DMS79 (cell line): ENCODE data around the gene DNM1.
A peak's percentile ranks its signal among the peaks of the same experiment; 100 is the strongest.
"Not testable (repeated sequence)": the region's sequence is repeated elsewhere in the genome, so short reads cannot be mapped to it uniquely, and the experiment has no call there.

Experiments
- DNase-seq: peaks from one replicate; lab custom pipeline; 2025; lab: John Stamatoyannopoulos, UW

Gene DNM1

DNA sequence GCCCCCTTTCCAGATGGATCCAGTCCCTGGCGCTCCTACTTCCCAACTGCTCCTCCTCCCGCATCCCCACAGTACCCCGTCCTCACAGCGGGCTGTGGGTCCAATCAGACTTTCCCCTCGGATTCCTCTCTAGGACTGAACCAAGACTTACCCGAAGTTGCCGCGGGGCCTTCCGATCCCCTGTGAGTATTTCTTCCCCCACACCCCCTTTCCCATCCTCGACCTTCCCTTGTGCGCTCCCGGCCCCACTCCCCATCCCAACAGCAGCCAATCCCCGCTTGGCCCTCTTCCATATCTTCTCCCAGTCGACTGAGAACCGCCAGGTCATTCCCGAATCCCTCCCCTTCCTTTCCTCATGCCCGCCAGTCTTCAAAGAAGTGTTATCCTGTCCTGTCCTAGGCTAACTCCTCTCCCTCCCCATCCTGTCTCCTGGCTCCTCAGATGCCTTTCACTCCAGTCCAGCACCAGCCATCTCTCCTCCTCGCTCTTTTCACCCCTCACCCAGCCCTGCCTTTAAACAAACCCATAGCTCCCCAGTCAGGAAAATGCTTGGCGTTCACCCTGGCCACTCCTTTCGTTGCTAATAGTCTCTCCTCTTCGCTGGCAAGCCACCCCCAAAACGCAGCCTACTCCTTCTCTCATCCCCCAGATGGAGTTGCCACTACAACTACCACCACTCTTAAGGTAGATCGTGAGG, 73.5 kb downstream of the DNM1 start:
- no peak for DNase-seq

DNA sequence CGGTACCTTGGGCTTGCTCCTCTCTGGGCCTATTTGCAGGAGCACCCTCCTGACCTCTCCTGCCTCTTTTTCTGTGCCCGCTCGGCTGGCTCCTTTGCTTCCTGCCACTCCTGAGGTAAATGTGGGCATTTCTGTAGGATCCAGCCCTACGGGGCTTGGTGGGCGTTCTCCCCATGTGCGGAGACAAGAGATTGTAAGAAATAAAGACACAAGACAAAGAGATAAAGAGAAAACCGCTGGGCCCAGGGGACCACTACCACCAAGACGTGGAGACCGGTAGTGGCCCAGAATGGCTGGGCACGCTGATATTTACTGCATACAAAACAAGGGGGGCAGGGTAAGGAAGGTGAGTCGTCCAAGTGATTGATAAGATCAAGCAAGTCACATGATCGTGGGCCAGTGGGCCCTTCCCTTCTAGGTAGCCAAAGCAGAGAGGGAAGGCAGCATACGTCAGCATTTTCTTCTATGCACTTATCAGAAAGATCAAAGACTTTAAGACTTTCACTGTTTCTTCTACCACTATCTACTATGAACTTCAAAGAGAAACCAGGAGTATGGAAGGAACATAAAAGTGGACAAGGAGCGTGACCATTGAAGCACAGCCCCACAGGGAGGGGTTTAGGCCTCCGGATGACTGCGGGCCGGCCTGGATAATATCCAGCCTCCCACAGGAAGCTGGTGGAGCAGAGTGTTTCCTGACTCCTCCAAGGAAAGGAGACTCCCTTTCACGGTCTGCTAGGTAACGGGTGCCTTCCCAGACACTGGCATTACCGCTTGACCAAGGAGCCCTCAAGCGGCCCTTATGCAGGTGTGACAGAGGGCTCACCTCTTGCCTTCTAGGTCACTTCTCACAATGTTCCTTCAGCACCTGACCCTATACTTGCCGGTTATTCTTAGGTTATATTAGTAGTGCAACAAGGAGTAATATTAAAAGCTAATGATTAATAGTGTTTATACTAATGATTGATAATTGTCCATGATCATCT, 76.2 kb downstream of the DNM1 start:
- DNase-seq: not testable (repeated sequence)

DNA sequence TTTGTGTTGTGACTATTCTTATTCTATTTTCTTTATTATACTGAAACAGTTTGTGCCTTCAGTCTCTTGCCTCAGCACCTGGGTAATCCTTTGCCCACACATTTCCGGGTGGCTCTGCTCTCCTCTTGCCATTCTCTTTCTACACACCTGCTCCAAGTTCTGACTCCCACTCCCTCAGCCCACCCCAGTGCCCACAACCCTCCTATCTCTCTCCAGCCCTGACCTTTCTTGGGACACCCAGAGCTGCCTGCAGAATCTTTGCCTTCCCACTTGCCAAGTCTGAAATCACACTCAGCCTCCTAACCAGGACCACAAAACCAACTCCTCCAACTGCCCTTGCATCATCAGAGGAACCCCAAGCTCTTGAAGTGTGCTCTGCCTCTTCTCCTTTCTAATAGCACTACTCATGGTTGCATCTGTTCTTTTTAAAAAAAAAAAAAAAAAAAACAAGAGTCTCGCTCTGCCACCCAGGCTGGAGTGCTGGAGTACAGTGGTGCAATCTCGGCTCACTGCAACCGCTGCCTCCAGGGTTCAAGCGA, 77.0 kb downstream of the DNM1 start:
- DNase-seq: no peak

DNA sequence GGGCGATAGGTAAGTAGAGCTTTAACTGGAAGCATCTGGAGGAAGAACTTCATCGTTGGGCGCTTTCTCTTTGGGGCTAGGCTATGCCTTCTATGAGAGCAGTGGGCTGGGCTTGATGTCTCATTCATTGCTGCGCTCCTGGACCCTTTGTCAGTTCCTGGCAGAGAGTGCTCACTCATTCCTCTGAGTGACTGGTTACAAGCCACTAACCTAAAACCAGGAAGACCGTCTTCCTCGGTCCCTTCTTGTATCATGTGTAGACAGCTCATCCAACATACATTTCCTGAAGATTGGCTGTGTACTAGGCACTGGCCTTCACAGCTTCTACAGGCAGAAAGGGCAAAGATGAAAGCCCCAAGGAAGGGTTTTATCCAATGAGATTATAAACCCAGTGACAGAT, 79.3 kb downstream of the DNM1 start:
- no peak for DNase-seq

DNA sequence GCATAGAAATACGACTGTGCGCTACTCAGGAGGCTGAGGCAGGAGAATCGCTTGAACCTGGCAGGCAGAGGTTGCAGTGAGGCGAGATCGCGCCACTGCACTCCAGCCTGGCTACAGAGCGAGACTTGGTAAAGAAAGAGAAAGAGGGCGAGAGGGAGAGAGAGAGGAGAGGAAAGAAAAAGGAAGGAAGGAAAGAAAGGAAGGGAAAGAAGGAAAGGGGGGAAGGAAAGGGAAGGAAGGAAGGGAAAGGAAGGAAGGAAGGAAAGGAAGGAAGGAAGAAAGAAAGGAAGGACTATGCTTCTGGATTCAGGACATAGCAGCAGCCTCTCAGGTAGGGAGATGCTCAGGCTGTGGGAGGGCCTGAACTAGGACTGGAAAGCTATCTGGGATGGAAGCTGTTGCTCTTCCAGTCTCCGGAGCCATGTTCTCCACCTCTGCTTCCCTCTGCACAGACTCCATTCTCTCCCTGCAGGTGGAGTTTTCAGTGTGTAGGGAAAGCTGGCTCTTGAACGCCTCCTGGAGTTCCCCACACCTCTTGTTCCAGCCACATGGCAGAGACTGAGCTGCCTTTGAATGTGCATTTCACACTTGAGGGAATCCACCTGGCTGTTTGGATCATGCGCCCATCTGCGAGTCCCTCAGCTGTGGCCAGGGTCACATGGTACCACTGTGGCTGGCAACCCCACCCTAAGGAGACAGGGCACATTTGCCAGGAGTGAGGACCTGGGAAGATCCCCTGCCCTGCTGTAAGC, 82.0 kb downstream of the DNM1 start:
- no peak for DNase-seq

DNA sequence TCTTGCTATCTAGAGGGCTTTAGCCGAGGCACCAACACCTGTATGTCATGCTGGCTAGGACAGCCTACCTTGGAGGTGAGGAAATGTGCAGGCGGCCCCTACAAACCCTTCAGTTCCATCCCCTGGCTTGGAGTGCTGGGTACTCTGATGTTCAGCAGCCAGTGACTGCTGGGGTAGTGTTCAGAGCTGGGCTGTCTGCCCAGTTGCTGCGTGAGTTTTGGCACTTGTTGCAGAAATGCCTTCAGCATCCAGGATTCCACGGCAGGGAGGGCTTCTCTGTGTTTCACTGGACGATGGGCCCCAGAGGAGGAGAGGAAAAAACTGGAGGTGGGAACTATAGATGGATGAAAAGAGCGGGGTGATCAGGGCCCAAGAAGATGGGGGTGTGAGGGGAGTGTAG, 83.3 kb downstream of the DNM1 start:
- DNase-seq: peak; percentile 18

DNA sequence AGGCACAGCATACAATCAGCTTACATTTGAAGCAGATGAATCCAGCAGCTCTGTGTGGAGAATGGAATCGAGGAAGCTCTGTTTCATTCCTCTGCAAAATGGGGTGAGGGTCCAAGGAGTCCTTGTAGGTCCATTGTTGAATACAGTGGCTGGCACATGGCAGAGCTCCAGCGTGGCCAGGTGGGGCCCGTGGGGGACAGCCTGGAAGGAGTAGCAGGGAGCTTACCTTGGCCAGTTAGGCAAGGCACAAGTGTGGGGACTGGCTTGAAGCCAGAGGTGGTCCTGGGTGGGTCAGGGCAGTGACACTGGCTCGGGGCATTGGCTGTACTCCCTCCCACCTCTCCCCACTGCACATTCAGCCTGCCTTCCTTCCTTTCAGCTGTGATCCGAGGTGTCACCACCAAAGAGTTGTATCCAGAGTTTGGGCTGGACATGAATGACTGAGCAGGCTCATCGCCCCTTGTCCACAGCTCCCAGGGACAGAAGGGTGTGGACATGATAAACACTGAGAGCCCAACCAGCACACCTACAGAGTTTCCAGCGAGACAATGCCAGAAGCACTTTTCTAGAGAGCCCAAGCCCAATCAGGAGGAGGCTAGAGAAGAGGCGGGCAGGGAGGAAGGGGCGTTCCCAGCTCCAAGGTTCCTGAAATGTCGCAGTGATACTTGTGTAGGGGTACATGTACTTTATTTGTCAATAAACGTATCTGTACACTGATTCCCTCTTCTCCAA, 85.3 kb downstream of the DNM1 start:
- no peak for DNase-seq

DNA sequence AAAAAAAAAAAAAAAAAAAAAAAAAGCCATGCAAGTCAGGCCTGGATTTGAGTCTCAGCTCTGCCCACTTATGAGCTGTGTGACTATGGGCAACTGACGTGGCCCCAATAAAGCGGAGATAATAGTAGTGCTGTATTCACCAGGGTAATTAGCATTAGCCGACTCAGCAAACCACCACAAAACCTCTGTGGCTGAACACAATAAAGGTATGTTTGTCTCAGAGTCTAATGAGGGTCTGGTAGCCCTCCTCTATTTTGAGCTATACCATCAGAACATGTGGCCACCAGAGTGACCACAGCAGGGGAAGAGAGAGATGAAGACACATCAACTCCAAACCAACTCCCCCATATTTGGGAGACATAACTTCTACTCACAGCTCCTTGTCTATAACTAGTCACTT, 88.8 kb downstream of the DNM1 start:
- no peak for DNase-seq

DNA sequence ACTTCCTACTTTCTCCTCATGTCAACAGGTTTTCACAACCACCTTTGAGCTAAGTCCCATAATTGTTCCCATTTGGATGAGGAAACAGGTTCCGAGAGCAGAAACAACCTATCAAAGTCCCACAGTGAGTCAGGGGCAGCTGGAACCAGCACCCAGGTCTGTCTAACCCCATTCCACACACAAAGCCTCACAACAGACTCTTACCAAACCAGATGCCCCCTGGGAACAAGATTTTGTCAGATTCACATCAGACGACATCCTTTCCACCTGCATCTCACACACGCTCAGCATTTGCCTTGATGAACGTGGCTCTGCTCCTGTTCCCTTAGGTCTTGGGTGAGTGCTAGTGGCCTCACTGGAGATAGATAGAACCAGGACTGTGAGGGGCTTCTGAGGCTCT, 89.9 kb downstream of the DNM1 start:
- no peak for DNase-seq

DNA sequence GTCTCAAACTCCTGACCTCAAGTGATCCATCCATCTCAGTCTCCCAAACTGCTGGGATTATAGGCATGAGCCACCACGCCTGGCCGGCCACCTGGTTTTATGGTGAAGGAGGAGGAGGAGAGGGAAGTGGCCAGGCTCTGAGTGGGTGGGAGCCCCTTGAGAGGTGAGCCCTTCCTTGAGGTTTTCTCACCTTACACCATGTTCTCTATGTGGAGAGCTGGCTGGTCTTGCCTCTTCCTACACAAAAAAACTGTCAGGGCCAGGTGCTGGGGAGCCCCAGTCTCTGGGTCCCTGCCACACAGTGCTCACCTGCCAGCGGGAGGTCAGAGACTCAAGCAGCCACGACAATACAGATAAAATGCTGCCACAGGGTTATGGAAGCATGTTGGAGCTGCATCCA, 91.0 kb downstream of the DNM1 start:
- DNase-seq: no peak

DNA sequence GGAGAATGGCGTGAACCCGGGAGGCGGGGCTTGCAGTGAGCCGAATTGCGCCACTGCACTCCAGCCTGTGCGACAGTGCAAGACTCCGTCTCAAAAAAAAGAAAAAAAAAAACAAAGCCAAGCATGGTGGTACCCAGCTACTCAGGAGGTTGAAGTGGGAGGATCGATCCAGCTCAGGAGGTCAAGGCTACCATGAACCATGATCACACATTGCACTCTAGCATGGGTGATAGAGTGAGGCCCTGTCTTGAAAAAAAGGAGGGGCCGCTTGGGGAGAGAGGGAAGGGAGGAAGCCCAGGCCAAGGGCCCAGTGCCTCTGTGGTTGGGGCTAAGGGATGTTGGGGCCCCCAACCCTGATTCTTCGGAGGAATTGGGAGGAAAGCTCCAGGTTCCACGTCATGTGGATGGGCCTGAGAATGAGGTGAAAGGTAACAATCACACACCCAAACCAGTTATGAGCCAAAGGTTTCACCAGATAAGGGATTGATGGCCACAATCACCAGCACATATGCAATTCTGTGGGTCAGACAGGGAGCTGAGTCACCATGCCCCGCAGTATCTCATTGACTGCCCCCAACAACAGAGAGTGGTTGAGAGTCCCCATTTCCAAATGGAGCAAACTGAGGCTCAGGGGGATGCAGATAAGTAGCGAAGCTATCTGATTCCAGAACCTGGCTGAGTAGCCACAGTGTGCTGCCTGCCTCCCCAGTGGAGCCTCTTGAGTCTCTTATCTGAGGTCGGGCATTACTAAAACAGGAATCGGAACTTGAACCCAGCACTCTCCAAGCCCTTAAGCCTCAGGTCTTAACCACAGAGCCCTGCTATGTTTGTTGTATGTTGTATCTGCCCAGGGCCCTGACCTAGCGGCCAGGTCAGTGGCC, 93.4 kb downstream of the DNM1 start:
- no peak for DNase-seq

DNA sequence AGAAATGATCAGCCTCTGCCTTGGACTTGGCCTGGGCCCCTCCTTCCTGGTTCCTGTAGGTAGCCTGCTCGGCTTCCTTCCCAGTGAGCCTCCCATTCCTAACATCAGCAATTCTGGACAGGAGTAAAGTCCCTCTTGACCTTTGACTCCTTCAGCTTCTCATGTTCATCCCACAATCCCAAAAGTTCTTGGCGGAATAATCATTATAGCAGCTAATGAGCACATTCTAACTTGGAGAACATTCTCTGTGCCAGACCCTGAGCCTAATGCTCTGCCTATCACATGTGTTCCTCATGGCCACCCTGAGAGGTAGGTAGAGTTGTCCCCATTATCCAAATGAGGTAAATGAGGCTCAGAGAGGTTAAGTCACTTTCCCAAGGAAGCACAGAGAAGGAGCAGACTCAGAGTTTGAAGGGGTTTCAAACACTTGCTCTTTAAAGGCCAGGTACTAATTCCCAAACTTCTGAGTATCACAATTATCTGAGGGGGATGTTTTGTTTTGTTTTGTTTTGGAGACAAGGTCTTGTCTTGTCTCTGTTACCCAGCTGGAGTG, 94.1 kb downstream of the DNM1 start:
- no peak for DNase-seq

DNA sequence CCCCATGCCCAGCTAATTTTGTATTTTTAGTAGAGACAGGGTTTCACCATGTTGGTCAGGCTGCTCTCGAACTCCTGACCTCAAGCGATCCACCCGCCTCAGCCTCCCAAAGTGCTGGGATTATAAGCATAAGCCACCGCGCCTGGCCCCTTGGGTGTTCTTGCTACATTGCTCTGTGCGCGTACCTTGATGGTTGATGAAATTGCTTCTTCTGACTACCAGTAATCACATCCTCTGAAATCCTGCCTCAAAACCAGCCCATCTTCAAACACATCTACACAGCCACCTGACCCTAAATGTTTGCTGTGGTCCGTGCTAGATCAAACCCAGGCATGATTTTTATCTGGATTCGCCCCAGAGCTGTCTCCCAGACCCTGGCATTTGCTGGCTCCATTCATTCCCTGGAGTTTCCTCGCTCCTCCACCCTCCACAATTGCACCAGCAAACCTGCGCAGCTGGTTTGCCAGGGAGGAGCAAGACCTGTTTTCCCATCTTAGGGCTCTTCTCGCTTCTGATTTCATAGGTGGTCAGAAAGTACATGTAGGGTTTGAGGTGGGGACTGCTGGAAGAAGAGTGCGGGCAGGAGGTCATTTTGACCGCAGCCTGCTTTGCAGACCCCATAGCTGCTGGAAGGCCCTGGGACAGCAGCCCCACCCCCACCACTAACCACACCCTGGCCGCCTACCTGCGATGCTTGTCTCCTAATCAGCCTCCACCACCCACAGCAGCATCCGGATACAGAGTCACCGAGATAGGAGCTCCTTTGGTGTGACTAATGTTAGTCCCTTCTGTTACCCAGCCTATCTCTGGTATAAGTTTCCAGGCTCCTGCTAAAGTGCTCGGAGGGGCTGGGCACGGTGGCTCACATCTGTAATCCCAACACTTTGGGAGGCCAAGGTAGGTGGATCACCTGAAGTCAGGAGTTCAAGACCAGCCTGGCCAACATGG, 95.6 kb downstream of the DNM1 start:
- no peak for DNase-seq

DNA sequence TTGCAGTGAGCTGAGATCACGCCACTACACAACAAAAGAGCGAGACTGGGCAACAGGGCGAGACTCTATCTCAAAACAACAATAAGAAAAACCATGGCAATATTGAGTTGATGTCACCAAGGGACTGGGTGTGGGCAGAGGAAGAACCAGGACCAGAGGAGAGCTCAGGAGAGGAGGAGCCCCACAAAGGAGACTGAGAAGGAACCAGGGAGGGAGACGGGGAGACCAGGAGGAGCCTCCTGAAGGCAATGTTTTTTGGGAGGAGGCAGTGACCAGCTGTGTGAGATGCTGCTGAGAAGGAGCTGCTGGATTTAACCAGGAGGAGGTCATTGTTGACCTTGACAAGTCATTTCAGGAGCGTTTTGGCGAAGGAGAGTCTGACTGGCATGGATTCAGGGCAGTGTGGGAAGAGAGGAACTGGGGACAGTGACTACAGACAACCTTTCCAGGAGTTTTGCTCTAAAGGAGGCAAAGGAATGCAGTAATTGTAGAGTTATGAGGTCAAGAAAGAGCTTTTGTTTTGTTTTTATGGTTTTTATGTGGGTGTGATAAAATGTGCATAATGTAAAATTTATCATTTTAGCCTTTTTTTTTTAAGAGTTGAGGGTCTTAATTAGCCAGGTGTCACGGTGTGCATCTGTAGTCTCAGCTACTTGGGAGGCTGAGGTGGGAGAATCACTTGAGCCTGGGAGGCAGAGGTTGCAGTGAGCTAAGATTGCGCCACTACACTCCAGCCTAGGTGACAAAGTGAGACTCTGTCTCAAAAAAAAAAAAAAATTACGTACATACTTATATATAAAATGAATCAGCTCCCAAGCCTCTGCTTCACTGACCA, 101.2 kb downstream of the DNM1 start:
- DNase-seq: no peak
